SH-SY5Y (cell line): ENCODE measurements around the gene SRPK3.

Source experiments
- GATA2 ChIP-seq: IDR thresholded peaks from 2 replicates; pipeline ENCODE4 v1.6.1; 2011; ENCODE audit warnings: mild to moderate bottlenecking, low read depth, low read length
- GATA3 ChIP-seq: IDR thresholded peaks from 2 replicates; pipeline ENCODE4 v1.6.1; 2011; ENCODE audit warnings: low read depth, mild to moderate bottlenecking, low read length, moderate library complexity

- TF ChIP-seq GATA2 = no peak
- no peak for TF ChIP-seq GATA3
Measured at GRCh38 chrX:153773741-153774575, 6.9 kb upstream of the SRPK3 start.
